Measurements from ENCODE around the gene USP25.

Gene USP25

GRCh38 chr21:15860541-15860940 is 130.8 kb downstream of the USP25 start:
- Histone ChIP-seq H3K27ac (no peak overlapping the region), H3K4me3 (no peak overlapping the region)
- TF ChIP-seq, protein P1, sequence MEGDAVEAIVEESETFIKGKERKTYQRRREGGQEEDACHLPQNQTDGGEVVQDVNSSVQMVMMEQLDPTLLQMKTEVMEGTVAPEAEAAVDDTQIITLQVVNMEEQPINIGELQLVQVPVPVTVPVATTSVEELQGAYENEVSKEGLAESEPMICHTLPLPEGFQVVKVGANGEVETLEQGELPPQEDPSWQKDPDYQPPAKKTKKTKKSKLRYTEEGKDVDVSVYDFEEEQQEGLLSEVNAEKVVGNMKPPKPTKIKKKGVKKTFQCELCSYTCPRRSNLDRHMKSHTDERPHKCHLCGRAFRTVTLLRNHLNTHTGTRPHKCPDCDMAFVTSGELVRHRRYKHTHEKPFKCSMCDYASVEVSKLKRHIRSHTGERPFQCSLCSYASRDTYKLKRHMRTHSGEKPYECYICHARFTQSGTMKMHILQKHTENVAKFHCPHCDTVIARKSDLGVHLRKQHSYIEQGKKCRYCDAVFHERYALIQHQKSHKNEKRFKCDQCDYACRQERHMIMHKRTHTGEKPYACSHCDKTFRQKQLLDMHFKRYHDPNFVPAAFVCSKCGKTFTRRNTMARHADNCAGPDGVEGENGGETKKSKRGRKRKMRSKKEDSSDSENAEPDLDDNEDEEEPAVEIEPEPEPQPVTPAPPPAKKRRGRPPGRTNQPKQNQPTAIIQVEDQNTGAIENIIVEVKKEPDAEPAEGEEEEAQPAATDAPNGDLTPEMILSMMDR (IDR thresholded peaks at IDR 0.05) = no peak
- DNase-seq (ENCODE audit: low spot score) = no peak

- Histone ChIP-seq H3K4me3 (no peak overlapping the region), H3K27ac (no peak overlapping the region)
- no peak for DNase-seq (ENCODE audit: low spot score)
- TF ChIP-seq, protein P1 (IDR thresholded peaks at IDR 0.05) = no peak
These were observed 139.2 kb downstream of the USP25 start for GRCh38 chr21:15868940-15869339.

DNA sequence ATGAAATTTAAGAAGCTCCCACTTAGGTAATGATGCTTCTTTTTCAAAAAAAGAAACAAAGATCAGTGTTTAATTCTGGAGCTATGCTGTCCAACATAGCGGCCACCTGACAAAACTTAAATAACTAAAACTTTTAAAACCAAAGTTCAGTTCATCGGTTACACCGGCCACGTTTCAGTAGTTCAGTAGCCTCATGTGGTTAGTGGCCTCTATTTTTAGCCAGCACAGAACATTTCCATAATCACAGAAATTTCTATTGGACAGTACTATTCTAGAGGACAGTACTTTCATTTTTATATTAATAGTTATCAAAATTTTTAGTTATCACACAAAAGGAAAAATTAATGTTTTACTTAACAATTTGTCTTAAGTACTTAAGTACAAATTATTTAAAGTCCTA is 141.0 kb downstream of the USP25 start:
- Histone ChIP-seq H3K27ac (no peak overlapping the region), H3K4me3 (no peak overlapping the region)
- no peak for DNase-seq (ENCODE audit: low spot score)
- TF ChIP-seq, protein P1 (IDR thresholded peaks at IDR 0.05) = no peak

GRCh38 chr21:15872236-15872635 is 142.5 kb downstream of the USP25 start:
- TF ChIP-seq, protein P1 (IDR thresholded peaks at IDR 0.05) = no peak
- Histone ChIP-seq H3K27ac (no peak overlapping the region), H3K4me3 (no peak overlapping the region)
- no peak for DNase-seq (ENCODE audit: low spot score)

DNA sequence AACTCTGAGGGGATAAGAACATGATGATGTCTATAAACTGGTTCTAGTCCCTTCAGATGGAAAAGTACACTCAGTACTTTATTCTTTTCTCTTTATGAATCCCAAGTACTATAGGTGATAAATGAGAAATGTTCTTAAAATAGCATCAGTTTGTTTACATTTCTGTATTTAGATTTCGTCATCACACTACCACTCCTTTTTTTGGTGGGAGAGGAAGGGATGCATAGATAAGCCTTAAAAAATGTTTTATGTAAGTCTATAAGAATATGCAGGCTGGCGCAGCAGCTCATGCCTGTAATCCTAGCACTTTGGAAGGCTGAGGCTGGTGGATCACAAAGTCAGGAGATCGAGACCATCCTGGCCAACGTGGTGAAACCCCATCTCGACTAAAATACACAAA is 144.8 kb downstream of the USP25 start:
- Histone ChIP-seq H3K4me3 (no peak overlapping the region), H3K27ac (no peak overlapping the region)
- DNase-seq (ENCODE audit: low spot score) = no peak
- TF ChIP-seq, protein P1 (IDR thresholded peaks at IDR 0.05) = no peak

- TF ChIP-seq, protein P1 (IDR thresholded peaks at IDR 0.05) = no peak
- no peak overlapping the region for H3K4me3 ChIP-seq
- no peak for DNase-seq (ENCODE audit: low spot score)
These were observed 145.5 kb downstream of the USP25 start for GRCh38 chr21:15875286-15875685.

DNA sequence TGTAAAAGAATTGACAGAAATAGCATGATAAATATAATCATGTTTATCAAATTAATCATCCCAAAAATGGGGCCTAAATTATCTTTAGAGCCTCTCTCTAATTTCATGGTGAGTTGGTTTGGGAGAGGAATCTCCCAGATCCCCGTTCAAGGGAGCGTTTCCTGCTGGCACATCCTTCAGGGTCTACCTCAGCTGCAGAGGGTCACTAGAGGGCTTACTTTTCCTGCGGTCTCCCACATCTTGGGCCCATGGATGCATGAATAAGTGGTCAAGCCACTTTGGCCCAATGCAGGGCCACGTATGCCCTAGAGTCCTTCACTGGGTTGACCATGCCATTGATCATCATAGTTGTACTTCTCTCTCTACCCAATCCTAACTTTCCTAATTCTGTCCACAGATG is 164.1 kb downstream of the USP25 start:
- TF ChIP-seq, protein P1 (IDR thresholded peaks at IDR 0.05) = no peak
- DNase-seq (ENCODE audit: low spot score) = no peak
- no peak overlapping the region for H3K27ac ChIP-seq
- H3K4me3 ChIP-seq = no peak overlapping the region

More at GRCh38 chr21:15875286-15875685, 145.5 kb downstream of the USP25 start:
- no peak overlapping the region for H3K27ac ChIP-seq

All from coronary artery (tissue), 2 donors.